Suprapubic skin (tissue), 4 donors: Measurements from ENCODE around the gene LUC7L.

ENCODE experiments used
- EP300 ChIP-seq: sonication (generic); formaldehyde crosslinking; IDR thresholded peaks from one replicate; pipeline ENCODE4 v1.6.1; 2017; ENCODE audit warnings: antibody characterized with exemption
- POLR2A ChIP-seq, 2 donors: fragments of 450-650 bp; IDR thresholded peaks; one replicate each; pipeline ENCODE4 v1.6.1; 2017; ENCODE audit warnings: antibody characterized with exemption in 2 of 2, mild to moderate bottlenecking in 2 of 2, moderate library complexity in 2 of 2
- POLR2AphosphoS5 ChIP-seq, 3 donors: sonication (generic); formaldehyde crosslinking; IDR thresholded peaks; one replicate each; pipeline ENCODE4 v1.6.1; 2017; ENCODE audit warnings: antibody characterized with exemption in 3 of 3
- TF ChIP-seq, protein P1 (sequence below), 2 donors: fragments of 200-600 bp in 1 of 2; fragments of 450-650 bp in 1 of 2; sonication (generic) in 1 of 2; IDR thresholded peaks; one replicate each; pipeline ENCODE4 v1.5.1; 2016 to 2019; ENCODE audit warnings: antibody characterized with exemption in 2 of 2, mild to moderate bottlenecking in 1 of 2, moderate library complexity in 1 of 2

DNA sequence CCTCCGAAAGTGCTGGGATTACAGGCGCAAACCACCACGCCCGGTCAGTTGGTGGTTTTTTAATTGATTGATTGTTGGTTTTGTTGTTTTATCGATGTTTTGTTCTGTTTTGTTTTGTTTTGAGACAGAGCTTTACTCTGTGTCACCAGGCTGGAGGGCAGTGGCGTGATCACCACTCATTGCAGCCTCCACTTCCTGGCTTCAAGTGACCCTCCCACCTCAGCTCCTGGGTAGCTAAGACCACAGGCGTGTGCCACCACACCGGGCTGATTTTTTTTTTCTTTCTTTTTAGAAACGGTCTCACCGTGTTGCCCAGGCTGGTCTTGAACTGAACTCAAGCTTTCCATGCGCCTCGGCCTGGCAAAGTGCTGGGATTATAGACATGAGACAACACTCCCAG is 17.8 kb upstream of the LUC7L start:
- TF ChIP-seq POLR2A (IDR thresholded peaks at IDR 0.05) (no peak), POLR2AphosphoS5 (IDR thresholded peaks at IDR 0.05) (no peak), EP300 (no peak)
- TF ChIP-seq, protein P1, sequence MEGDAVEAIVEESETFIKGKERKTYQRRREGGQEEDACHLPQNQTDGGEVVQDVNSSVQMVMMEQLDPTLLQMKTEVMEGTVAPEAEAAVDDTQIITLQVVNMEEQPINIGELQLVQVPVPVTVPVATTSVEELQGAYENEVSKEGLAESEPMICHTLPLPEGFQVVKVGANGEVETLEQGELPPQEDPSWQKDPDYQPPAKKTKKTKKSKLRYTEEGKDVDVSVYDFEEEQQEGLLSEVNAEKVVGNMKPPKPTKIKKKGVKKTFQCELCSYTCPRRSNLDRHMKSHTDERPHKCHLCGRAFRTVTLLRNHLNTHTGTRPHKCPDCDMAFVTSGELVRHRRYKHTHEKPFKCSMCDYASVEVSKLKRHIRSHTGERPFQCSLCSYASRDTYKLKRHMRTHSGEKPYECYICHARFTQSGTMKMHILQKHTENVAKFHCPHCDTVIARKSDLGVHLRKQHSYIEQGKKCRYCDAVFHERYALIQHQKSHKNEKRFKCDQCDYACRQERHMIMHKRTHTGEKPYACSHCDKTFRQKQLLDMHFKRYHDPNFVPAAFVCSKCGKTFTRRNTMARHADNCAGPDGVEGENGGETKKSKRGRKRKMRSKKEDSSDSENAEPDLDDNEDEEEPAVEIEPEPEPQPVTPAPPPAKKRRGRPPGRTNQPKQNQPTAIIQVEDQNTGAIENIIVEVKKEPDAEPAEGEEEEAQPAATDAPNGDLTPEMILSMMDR (IDR thresholded peaks at IDR 0.05): no peak
